H1 (cell line): ENCODE data around the gene MARCHF10. TPM values are rescaled to one million over a fixed set of nuclear protein-coding genes. Genes with fewer than 3 reads are reported as not detected.

Experiments
- CHD1 ChIP-seq: IDR thresholded peaks from 2 replicates; pipeline ENCODE4 v1.6.1; 2012; ENCODE audit warnings: low read depth, low read length, improper control_type of control experiment
- CHD2 ChIP-seq: IDR thresholded peaks from 2 replicates; pipeline ENCODE4 v1.6.1; 2012; ENCODE audit warnings: low read length, improper control_type of control experiment
- CTBP2 ChIP-seq: IDR thresholded peaks from 2 replicates; pipeline ENCODE4 v1.7.0; 2011; ENCODE audit warnings: borderline replicate concordance, mild to moderate bottlenecking, moderate library complexity, mixed read lengths, low read length; ENCODE audit not compliant: insufficient read depth, insufficient read length
- EGR1 ChIP-seq: IDR thresholded peaks from 2 replicates; pipeline ENCODE4 v1.6.1; 2011; ENCODE audit warnings: low read depth, low read length, borderline replicate concordance
- EZH2 ChIP-seq: fragments of 200-600 bp; sonication (generic); IDR thresholded peaks from 2 replicates; pipeline ENCODE4 v1.7.1; 2012; ENCODE audit warnings: low read depth, mild to moderate bottlenecking, moderate library complexity, low read length, inconsistent platforms; ENCODE audit not compliant: severe bottlenecking
- KDM1A ChIP-seq: fragments of 200-600, 300-600 bp; sonication (generic); IDR thresholded peaks from 2 replicates; pipeline ENCODE4 v1.7.1; 2016; ENCODE audit warnings: mild to moderate bottlenecking, low read length, borderline replicate concordance
- RAD21 ChIP-seq, 2 experiments: IDR thresholded peaks in 1 of 2; conservative IDR thresholded peaks in 1 of 2; 2 replicates each; pipeline ENCODE4 v1.6.1; 2011; ENCODE audit warnings: low read depth in 2 of 2, low read length in 2 of 2, improper control_type of control experiment in 1 of 2, inconsistent platforms in 1 of 2, mild to moderate bottlenecking in 1 of 2, moderate library complexity in 1 of 2
- RNF2 ChIP-seq: fragments of 200-900, 300-1000 bp; sonication (generic); IDR thresholded peaks from 2 replicates; pipeline ENCODE4 v1.7.1; 2016; ENCODE audit warnings: borderline replicate concordance, low read depth, mild to moderate bottlenecking, antibody characterized with exemption, low read length; ENCODE audit not compliant: poor library complexity, severe bottlenecking; ENCODE audit errors: missing control alignments
- polyA plus RNA-seq, 7 experiments: library from polyadenylated mRNA; depleted of rRNA in 3 of 7; stranded (reverse) in 5 of 7; unstranded in 2 of 7; fragments of >200 nt in 5 of 7; fragments of 200-250 nt in 2 of 7; gene quantifications; 1 replicate in 5 of 7; 2 replicates in 1 of 7; 4 replicates in 1 of 7; pipeline versions ENCODE4 v1.2.1 to v1.2.3, GENCODE V29; 2011 to 2013; ENCODE audit warnings: missing spikeins in 2 of 7, mixed read lengths in 2 of 7
- total RNA-seq: library from RNA; stranded (reverse); fragmentation: NEBNext Ultra II Directional; extraction: Animal tissue kit (Norgen Biotek cat#: 25700); gene quantifications from 2 replicates; pipeline ENCODE4 v1.2.1, GENCODE V29; 2021

MARCHF10 gene
- total and polyA plus RNA-seq, 2 of the 8 experiments (the other 6 are each of a cell fraction or from before 2014, with no cell fraction given), result 0.48 to 0.73 TPM

GRCh38 chr17:62856594-62856993 is 48.5 kb upstream of the MARCHF10 start (continued):
- TF ChIP-seq EGR1, result no peak
- no peak for TF ChIP-seq CHD1
- no peak for TF ChIP-seq EZH2
- TF ChIP-seq KDM1A, result no peak
- no peak for TF ChIP-seq CTBP2
- TF ChIP-seq RAD21 (IDR thresholded peaks at IDR 0.05 in 1 of 2, conservative IDR thresholded peaks at IDR 0.05 in 1 of 2; ENCODE audit: low read depth in 2 of 2, low read length in 2 of 2), result no peak
- TF ChIP-seq RNF2, result no peak
- TF ChIP-seq CHD2, result no peak
